Activated naive CD8-positive, alpha-beta T cell treated with anti-CD3 and anti-CD28 coated beads, Interleukin-2, amount 10 ng/mL, durations not matched to agents 7 days and 5 days (primary cell): ENCODE data around the gene TMEM178A. TPM values are rescaled to one million over a fixed set of nuclear protein-coding genes. Genes with fewer than 3 reads are reported as not detected.
"Not testable (repeated sequence)": the region's sequence is repeated elsewhere in the genome, so short reads cannot be mapped to it uniquely, and the experiment has no call there.

Experiments
- ATAC-seq: fragments of 150-1000 bp; cut with Tn5 transposase; one replicate; pipeline ENCODE4 v1.10.0; 2021; ENCODE audit warnings: low read depth, moderate library complexity
- POLR2A ChIA-PET: fragments of 350-600 bp; sonication (Branson Sonifier 250); formaldehyde crosslinking; loops from one replicate; lab custom pipeline; 2021; ENCODE audit warnings: antibody characterized with exemption; lab: Charles Lee
- DNase-seq: peaks from one replicate; pipeline ENCODE4 v3.0.0; 2021
- H3K27ac Mint-ChIP-seq: one replicate; pipeline ENCODE4 v1.8.0; 2022; ENCODE audit warnings: mild to moderate bottlenecking, mixed read lengths
- H3K27me3 Mint-ChIP-seq: one replicate; pipeline ENCODE4 v1.8.0; 2022; ENCODE audit warnings: mild to moderate bottlenecking, moderate library complexity, mixed read lengths
- H3K36me3 Mint-ChIP-seq: one replicate; pipeline ENCODE4 v1.8.0; 2021; ENCODE audit warnings: mild to moderate bottlenecking, mixed read lengths
- H3K4me1 Mint-ChIP-seq: one replicate; pipeline ENCODE4 v1.8.0; 2021; ENCODE audit warnings: mixed read lengths
- H3K4me3 Mint-ChIP-seq: one replicate; pipeline ENCODE4 v1.8.0; 2022; ENCODE audit warnings: mild to moderate bottlenecking, moderate library complexity, mixed read lengths
- H3K9me3 Mint-ChIP-seq: one replicate; pipeline ENCODE4 v1.8.0; 2021; ENCODE audit warnings: mixed read lengths
- total RNA-seq, 2 experiments: library from RNA; stranded (reverse); gene quantifications; one replicate each; pipeline ENCODE4 v1.2.3, GENCODE V29; 2021

The TMEM178A gene
- under 1 TPM; 0.17 to 0.23 TPM for total RNA-seq

DNA sequence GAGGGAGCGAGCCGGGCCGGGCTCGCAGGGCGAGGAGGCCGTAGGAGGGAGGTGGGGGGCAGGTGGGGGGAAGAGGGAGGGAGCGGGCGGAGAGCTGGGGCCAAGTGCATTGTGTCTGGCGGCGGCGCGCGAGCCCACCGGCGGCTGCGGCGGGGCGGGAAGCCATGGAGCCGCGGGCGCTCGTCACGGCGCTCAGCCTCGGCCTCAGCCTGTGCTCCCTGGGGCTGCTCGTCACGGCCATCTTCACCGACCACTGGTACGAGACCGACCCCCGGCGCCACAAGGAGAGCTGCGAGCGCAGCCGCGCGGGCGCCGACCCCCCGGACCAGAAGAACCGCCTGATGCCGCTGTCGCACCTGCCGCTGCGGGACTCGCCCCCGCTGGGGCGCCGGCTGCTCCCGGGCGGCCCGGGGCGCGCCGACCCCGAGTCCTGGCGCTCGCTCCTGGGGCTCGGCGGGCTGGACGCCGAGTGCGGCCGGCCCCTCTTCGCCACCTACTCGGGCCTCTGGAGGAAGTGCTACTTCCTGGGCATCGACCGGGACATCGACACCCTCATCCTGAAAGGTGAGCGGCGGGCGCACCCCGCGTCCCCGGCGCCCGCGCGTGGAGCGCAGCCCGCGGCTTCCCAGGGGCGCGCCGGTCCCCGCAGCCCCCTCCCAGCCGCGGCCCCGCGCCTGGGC is at the start of gene TMEM178A:
TSS of gene TMEM178A (plus strand) at position 107 of the 680 bp plus-strand sequence. CDS start at position 165, 58 bp downstream.
- DNase-seq (peak; percentile 43), ATAC-seq (peak; percentile 47)
- POLR2A ChIA-PET = no interaction called here
- peak within 1 kb of the TSS; percentile 84 for H3K4me3 Mint-ChIP-seq
- H3K27me3 Mint-ChIP-seq = peaks cover 75% of the 10 kb centered on the region
- H3K4me1 Mint-ChIP-seq = peaks cover 3% of the 10 kb centered on the region
- H3K9me3 Mint-ChIP-seq = no peaks in the 10 kb centered on the region
- peak within 1 kb of the TSS; percentile 39 for H3K27ac Mint-ChIP-seq
- no peaks in the 10 kb centered on the region for H3K36me3 Mint-ChIP-seq

- peaks cover 6% of the 10 kb centered on the region for H3K4me1 Mint-ChIP-seq
- peaks cover 2% of the 10 kb centered on the region for H3K9me3 Mint-ChIP-seq
- ATAC-seq (no peak), DNase-seq (no peak)
- no peak overlapping the region for H3K27ac Mint-ChIP-seq
- no peak overlapping the region for H3K4me3 Mint-ChIP-seq
- POLR2A ChIA-PET = no interaction called here
- peaks cover 25% of the 10 kb centered on the region for H3K27me3 Mint-ChIP-seq
- H3K36me3 Mint-ChIP-seq = no peaks in the 10 kb centered on the region
Measured at GRCh38 chr2:39618236-39618635, 47.5 kb upstream of the TMEM178A start.

GRCh38 chr2:39618736-39619135 is 47.0 kb upstream of the TMEM178A start:
- Mint-ChIP-seq H3K27me3 (peaks cover 25% of the 10 kb centered on the region), H3K4me3 (no peak overlapping the region), H3K27ac (no peak overlapping the region), H3K9me3 (peaks cover 2% of the 10 kb centered on the region), H3K4me1 (peaks cover 6% of the 10 kb centered on the region), H3K36me3 (no peaks in the 10 kb centered on the region)
- ATAC-seq (no peak), DNase-seq (no peak)
- POLR2A ChIA-PET = no interaction called here

GRCh38 chr2:39620067-39620466 is 45.6 kb upstream of the TMEM178A start:
- H3K27ac Mint-ChIP-seq = no peak overlapping the region
- ATAC-seq = no peak
- peaks cover 21% of the 10 kb centered on the region for H3K27me3 Mint-ChIP-seq
- POLR2A ChIA-PET = no interaction called here
- no peak overlapping the region for H3K4me3 Mint-ChIP-seq
- DNase-seq = no peak
- H3K9me3 Mint-ChIP-seq = no peaks in the 10 kb centered on the region
- H3K4me1 Mint-ChIP-seq = peaks cover 6% of the 10 kb centered on the region
- no peaks in the 10 kb centered on the region for H3K36me3 Mint-ChIP-seq

GRCh38 chr2:39621596-39621995 is 44.1 kb upstream of the TMEM178A start:
- POLR2A ChIA-PET = no interaction called here
- Mint-ChIP-seq H3K9me3 (no peaks in the 10 kb centered on the region), H3K4me3 (no peak overlapping the region), H3K27ac (no peak overlapping the region), H3K27me3 (peaks cover 18% of the 10 kb centered on the region), H3K4me1 (peaks cover 6% of the 10 kb centered on the region), H3K36me3 (no peaks in the 10 kb centered on the region)
- ATAC-seq (no peak), DNase-seq (no peak)

- no peak for DNase-seq
- Mint-ChIP-seq H3K9me3 (no peaks in the 10 kb centered on the region), H3K27ac (no peak overlapping the region), H3K4me3 (no peak overlapping the region), H3K36me3 (no peaks in the 10 kb centered on the region), H3K4me1 (peaks cover 6% of the 10 kb centered on the region), H3K27me3 (peaks cover 14% of the 10 kb centered on the region)
- POLR2A ChIA-PET = no interaction called here
- ATAC-seq = no peak
Measured at GRCh38 chr2:39622860-39623259, 42.9 kb upstream of the TMEM178A start.

- no peak overlapping the region for H3K4me3 Mint-ChIP-seq
- no peak for ATAC-seq
- DNase-seq = no peak
- no peak overlapping the region for H3K27ac Mint-ChIP-seq
- H3K9me3 Mint-ChIP-seq = no peaks in the 10 kb centered on the region
- peaks cover 8% of the 10 kb centered on the region for H3K27me3 Mint-ChIP-seq
- H3K4me1 Mint-ChIP-seq = peaks cover 6% of the 10 kb centered on the region
- H3K36me3 Mint-ChIP-seq = no peaks in the 10 kb centered on the region
- POLR2A ChIA-PET = no interaction called here
Measured at GRCh38 chr2:39623917-39624316, 41.8 kb upstream of the TMEM178A start.

GRCh38 chr2:39625193-39625926 is 40.4 kb upstream of the TMEM178A start:
- Mint-ChIP-seq H3K9me3 (no peaks in the 10 kb centered on the region), H3K4me1 (peaks cover 2% of the 10 kb centered on the region), H3K27me3 (peaks cover 3% of the 10 kb centered on the region), H3K4me3 (no peak overlapping the region), H3K27ac (no peak overlapping the region), H3K36me3 (no peaks in the 10 kb centered on the region)
- no peak for ATAC-seq
- POLR2A ChIA-PET = no interaction called here
- no peak for DNase-seq

DNA sequence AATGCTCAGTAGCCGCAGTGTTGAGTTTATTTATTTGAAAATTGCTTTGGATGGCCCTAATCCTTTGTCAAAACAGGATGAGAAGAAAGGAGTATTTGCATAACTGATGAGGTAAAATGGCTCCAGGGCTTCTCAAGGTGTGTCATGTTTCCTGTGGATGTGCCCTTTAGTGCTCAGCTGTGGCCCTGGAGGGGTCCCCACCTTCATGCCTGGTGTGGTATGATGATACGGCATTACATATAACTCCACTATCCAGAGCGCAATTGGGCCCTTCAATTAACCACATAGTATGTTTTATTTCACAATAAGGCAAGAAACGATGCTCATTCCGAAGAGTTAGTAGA is 39.8 kb upstream of the TMEM178A start:
- no peak overlapping the region for H3K4me3 Mint-ChIP-seq
- DNase-seq (no peak), ATAC-seq (no peak)
- no peak overlapping the region for H3K27ac Mint-ChIP-seq
- H3K36me3 Mint-ChIP-seq = no peaks in the 10 kb centered on the region
- POLR2A ChIA-PET = no interaction called here
- H3K4me1 Mint-ChIP-seq = no peaks in the 10 kb centered on the region
- H3K9me3 Mint-ChIP-seq = no peaks in the 10 kb centered on the region
- peaks cover 3% of the 10 kb centered on the region for H3K27me3 Mint-ChIP-seq

DNA sequence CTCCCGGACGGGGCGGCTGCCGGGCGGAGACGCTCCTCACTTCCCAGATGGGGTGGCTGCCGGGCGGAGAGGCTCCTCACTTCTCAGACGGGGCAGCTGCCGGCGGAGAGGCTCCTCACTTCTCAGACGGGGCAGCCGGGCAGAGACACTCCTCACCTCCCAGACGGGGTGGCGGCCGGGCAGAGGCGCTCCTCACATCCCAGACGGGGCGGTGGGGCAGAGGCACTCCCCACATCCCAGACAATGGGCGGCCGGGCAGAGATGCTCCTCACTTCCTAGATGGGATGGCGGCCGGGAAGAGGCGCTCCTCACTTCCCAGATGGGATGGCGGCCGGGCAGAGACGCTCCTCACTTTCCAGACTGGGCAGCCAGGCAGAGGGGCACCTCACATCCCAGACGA is 37.4 kb upstream of the TMEM178A start:
- POLR2A ChIA-PET, H3K4me3 Mint-ChIP-seq: not testable (repeated sequence)

DNA sequence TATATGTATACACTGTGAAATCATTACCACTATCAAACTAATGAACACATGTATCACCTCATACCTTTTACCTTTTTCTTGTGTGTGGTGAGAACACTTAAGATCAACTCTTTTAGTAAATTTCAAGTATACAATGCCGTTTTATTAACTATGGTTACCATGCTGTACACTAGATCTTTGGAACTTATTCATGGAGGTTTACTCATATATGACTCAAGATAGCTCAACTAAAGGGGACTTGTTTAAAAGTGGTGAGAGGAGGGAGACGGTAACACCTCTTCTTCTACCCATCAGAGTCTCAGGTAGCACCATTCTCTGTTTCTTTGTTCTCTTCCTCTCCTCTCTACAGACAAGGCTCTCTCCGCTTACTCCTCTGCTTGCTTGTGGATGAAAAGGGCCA is 36.1 kb upstream of the TMEM178A start:
- Mint-ChIP-seq H3K27ac (no peak overlapping the region), H3K36me3 (no peaks in the 10 kb centered on the region), H3K4me1 (no peaks in the 10 kb centered on the region), H3K9me3 (no peaks in the 10 kb centered on the region), H3K27me3 (no peaks in the 10 kb centered on the region), H3K4me3 (no peak overlapping the region)
- no peak for ATAC-seq
- POLR2A ChIA-PET = no interaction called here
- no peak for DNase-seq

More for the DNA sequence above, 37.4 kb upstream of the TMEM178A start:
- H3K4me1 Mint-ChIP-seq, H3K27ac Mint-ChIP-seq, H3K36me3 Mint-ChIP-seq, H3K27me3 Mint-ChIP-seq, DNase-seq, ATAC-seq, H3K9me3 Mint-ChIP-seq: not testable (repeated sequence)

DNA sequence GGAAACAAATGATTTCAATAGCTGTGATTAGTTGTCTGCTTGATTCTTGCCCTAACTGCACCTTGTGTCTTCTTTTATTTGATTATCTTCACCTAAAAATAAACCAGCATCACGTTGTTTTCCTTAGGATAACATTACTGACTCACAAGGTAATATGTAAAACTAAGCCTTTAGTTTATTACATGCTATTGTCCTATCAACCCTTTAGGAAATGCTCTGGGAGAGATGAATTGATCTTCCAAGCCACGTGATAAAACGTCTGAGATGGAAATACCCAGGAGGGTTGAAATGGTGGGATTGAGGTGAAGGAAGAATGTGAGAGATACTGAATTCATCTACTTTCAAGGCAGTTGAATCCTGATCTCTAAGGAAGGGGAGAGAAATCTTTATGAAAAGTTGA is 34.5 kb upstream of the TMEM178A start:
- H3K9me3 Mint-ChIP-seq = no peaks in the 10 kb centered on the region
- no peaks in the 10 kb centered on the region for H3K4me1 Mint-ChIP-seq
- no peaks in the 10 kb centered on the region for H3K36me3 Mint-ChIP-seq
- H3K4me3 Mint-ChIP-seq = no peak overlapping the region
- no peak for ATAC-seq
- no peak overlapping the region for H3K27ac Mint-ChIP-seq
- no peaks in the 10 kb centered on the region for H3K27me3 Mint-ChIP-seq
- POLR2A ChIA-PET = no interaction called here
- no peak for DNase-seq

GRCh38 chr2:39631718-39632117 is 34.0 kb upstream of the TMEM178A start:
- H3K27ac Mint-ChIP-seq = no peak overlapping the region
- POLR2A ChIA-PET = no interaction called here
- H3K4me1 Mint-ChIP-seq = no peaks in the 10 kb centered on the region
- H3K4me3 Mint-ChIP-seq = no peak overlapping the region
- H3K27me3 Mint-ChIP-seq = no peaks in the 10 kb centered on the region
- DNase-seq = no peak
- ATAC-seq = no peak
- no peaks in the 10 kb centered on the region for H3K9me3 Mint-ChIP-seq
- no peaks in the 10 kb centered on the region for H3K36me3 Mint-ChIP-seq

- Mint-ChIP-seq H3K27ac (no peak overlapping the region), H3K9me3 (no peaks in the 10 kb centered on the region), H3K4me1 (no peaks in the 10 kb centered on the region), H3K27me3 (no peaks in the 10 kb centered on the region), H3K36me3 (no peaks in the 10 kb centered on the region), H3K4me3 (no peak overlapping the region)
- ATAC-seq = no peak
- DNase-seq = no peak
- POLR2A ChIA-PET = no interaction called here
Measured at GRCh38 chr2:39632876-39633275, 32.8 kb upstream of the TMEM178A start.
